ENCODE measurements around the gene OTOGL. TPM values are rescaled to one million over a fixed set of nuclear protein-coding genes. Genes with fewer than 3 reads are reported as not detected.

OTOGL gene
- total and polyA plus RNA-seq, 12 donors, result 0.04 to 0.52 (median 0.13) TPM; not detected in 1

DNA sequence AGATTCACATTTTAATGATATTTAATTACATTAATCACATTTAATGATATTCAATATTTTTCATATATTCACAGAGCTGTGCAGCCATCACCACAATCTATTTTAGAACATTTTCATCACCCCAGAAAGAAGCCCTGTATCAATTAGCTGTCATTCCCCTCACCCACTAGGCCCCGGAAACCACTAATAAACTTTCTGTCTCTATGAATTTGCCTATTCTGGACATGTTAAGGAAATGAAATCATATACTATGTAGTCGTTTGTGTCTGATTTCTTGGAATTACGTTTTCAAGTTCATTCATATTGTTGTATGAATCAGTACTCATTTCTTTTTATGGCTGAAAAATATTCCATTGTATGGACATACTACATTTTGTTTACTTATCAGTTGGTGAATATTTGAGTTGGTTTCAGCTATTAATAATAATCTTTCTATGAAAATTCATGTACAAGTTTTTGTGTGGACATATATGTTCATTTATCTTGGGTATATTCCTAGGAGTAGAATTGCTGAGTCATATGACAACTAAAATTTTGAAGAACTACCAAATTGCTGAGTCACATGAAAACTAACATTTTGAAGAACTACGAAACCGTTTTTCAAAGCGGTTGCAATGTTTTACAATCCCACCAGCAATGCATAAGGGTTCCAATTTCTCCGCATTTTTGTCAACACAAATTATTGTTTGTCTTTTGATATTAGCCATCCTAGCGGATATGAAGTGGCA is 11.7 kb upstream of the OTOGL start:
- H3K9me3 ChIP-seq (replicated peaks in 1 of 3), result no peaks in the 10 kb centered on the region
- DNase-seq, result no peak
- H3K27me3 ChIP-seq, result no peaks in the 10 kb centered on the region
- intact Hi-C loops (cut with DNase I), result no loop called here
- TF ChIP-seq, protein P1, sequence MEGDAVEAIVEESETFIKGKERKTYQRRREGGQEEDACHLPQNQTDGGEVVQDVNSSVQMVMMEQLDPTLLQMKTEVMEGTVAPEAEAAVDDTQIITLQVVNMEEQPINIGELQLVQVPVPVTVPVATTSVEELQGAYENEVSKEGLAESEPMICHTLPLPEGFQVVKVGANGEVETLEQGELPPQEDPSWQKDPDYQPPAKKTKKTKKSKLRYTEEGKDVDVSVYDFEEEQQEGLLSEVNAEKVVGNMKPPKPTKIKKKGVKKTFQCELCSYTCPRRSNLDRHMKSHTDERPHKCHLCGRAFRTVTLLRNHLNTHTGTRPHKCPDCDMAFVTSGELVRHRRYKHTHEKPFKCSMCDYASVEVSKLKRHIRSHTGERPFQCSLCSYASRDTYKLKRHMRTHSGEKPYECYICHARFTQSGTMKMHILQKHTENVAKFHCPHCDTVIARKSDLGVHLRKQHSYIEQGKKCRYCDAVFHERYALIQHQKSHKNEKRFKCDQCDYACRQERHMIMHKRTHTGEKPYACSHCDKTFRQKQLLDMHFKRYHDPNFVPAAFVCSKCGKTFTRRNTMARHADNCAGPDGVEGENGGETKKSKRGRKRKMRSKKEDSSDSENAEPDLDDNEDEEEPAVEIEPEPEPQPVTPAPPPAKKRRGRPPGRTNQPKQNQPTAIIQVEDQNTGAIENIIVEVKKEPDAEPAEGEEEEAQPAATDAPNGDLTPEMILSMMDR (IDR thresholded peaks at IDR 0.05), result no peak
- no peak for TF ChIP-seq POLR2A (IDR thresholded peaks at IDR 0.05)
- H3K4me3 ChIP-seq, result no peak overlapping the region
- 81 to 83% (median 82%) methylated on average over 8 of the region's 8 CpGs for WGBS, 4 donors
- H3K36me3 ChIP-seq (replicated peaks in 1 of 2), result no peaks in the 10 kb centered on the region
- no peaks in the 10 kb centered on the region for H3K4me1 ChIP-seq (replicated peaks in 1 of 2)
- no peak overlapping the region for H3K27ac ChIP-seq

DNA sequence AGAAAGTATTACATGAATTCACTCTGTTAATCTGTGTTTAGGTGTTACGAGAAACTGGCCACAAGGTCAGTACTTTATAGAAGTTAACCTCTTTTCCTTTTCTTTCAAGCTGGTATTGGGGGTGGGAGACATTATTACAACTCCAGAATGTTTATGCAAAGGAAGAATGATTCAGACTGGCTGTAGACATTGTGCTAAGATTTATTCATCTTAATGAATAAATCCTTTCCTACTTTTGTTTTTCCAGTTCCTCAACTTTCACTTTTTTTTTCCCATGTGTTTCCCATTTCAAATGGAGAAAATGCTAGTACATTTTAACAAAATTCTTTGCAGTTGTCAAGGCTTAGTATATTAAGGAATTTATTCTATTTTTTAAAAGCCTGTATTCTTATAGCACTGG is 1.3 kb downstream of the OTOGL start:
- WGBS, 4 donors, result 71 to 81% (median 76%) methylated on average over 1 of the region's 1 CpG
- Histone ChIP-seq H3K36me3 (replicated peaks in 1 of 2) (no peaks in the 10 kb centered on the region), H3K4me1 (replicated peaks in 1 of 2) (no peaks in the 10 kb centered on the region), H3K27ac (no peak overlapping the region), H3K9me3 (replicated peaks in 1 of 3) (no peaks in the 10 kb centered on the region), H3K27me3 (no peaks in the 10 kb centered on the region), H3K4me3 (no peak overlapping the region)
- intact Hi-C loops (cut with DNase I), result no loop called here
- DNase-seq, result no peak
- no peak for TF ChIP-seq POLR2A (IDR thresholded peaks at IDR 0.05)
- TF ChIP-seq, protein P1 (IDR thresholded peaks at IDR 0.05), result no peak

- Histone ChIP-seq H3K27ac (no peak overlapping the region), H3K36me3 (replicated peaks in 1 of 2) (no peaks in the 10 kb centered on the region), H3K4me1 (replicated peaks in 1 of 2) (no peaks in the 10 kb centered on the region), H3K9me3 (replicated peaks in 1 of 3) (no peaks in the 10 kb centered on the region), H3K4me3 (no peak overlapping the region), H3K27me3 (no peaks in the 10 kb centered on the region)
- no peak for DNase-seq
- WGBS, 4 donors, result 72 to 90% (median 87%) methylated on average over 2 of the region's 2 CpGs
- intact Hi-C loops (cut with DNase I), result no loop called here
- TF ChIP-seq POLR2A (IDR thresholded peaks at IDR 0.05), result no peak
- TF ChIP-seq, protein P1 (IDR thresholded peaks at IDR 0.05), result no peak
Measured at GRCh38 chr12:80101126-80101525, 1.8 kb downstream of the OTOGL start.

GRCh38 chr12:80107221-80107620 is 7.9 kb downstream of the OTOGL start:
- WGBS, 4 donors, result 87 to 93% (median 89%) methylated on average over 5 of the region's 5 CpGs

More at GRCh38 chr12:80107221-80107620, 7.9 kb downstream of the OTOGL start:
- Histone ChIP-seq H3K9me3 (replicated peaks in 1 of 3) (no peaks in the 10 kb centered on the region), H3K27ac (no peak overlapping the region), H3K27me3 (no peaks in the 10 kb centered on the region), H3K36me3 (replicated peaks in 1 of 2) (no peaks in the 10 kb centered on the region), H3K4me3 (no peak overlapping the region), H3K4me1 (replicated peaks in 1 of 2) (no peaks in the 10 kb centered on the region)
- no peak for DNase-seq
- intact Hi-C loops (cut with DNase I), result no loop called here
- TF ChIP-seq, protein P1 (IDR thresholded peaks at IDR 0.05), result no peak

Measured in adrenal gland (tissue), 12 donors.